ENCODE results near the gene MTMR1.

GRCh38 chrX:150766351-150767044 is 73.3 kb downstream of the MTMR1 start:
- no peak for TF ChIP-seq TEAD4 (CRISPR knock-in tag; IDR thresholded peaks at IDR 0.05)
- TF ChIP-seq NFYB (CRISPR knock-in tag; conservative IDR thresholded peaks at IDR 0.05; ENCODE audit: low read depth): no peak
- TF ChIP-seq ZNF138 (CRISPR knock-in tag; conservative IDR thresholded peaks at IDR 0.05): no peak

All from WTC11 (cell line).